WTC11 (cell line): ENCODE measurements around the gene UPF2. TPM values are rescaled to one million over a fixed set of nuclear protein-coding genes. Genes with fewer than 3 reads are reported as not detected.

Experiments
- ATAC-seq: fragments of 200-7000 bp; cut with Tn5 transposase; 2 replicates; pipeline ENCODE4 v1.10.0; 2021; ENCODE audit warnings: mild to moderate bottlenecking, moderate library complexity
- CTCF ChIA-PET: fragments of 300-600 bp; sonication (Branson Sonifier 250); formaldehyde crosslinking; loops from one replicate; lab custom pipeline; 2021; ENCODE audit warnings: antibody characterized with exemption; lab: Charles Lee
- POLR2A ChIA-PET: fragments of 350-600 bp; sonication (Branson Sonifier 250); formaldehyde crosslinking; loops from one replicate; lab custom pipeline; 2021; ENCODE audit warnings: antibody characterized with exemption; lab: Charles Lee
- DNase-seq: peaks from one replicate; pipeline ENCODE4 v3.0.0; 2021; ENCODE audit warnings: low spot score
- H3K27ac Mint-ChIP-seq: 2 replicates; pipeline ENCODE4 v1.8.0; 2021; ENCODE audit warnings: mixed read lengths
- H3K27me3 Mint-ChIP-seq: 2 replicates; pipeline ENCODE4 v1.8.0; 2021; ENCODE audit warnings: low read depth, mild to moderate bottlenecking, moderate library complexity, mixed read lengths
- H3K36me3 Mint-ChIP-seq: 2 replicates; pipeline ENCODE4 v1.8.0; 2021; ENCODE audit warnings: mixed read lengths
- H3K4me1 Mint-ChIP-seq: 2 replicates; pipeline ENCODE4 v1.8.0; 2022; ENCODE audit warnings: mixed read lengths
- H3K4me3 Mint-ChIP-seq: 2 replicates; pipeline ENCODE4 v1.8.0; 2021; ENCODE audit warnings: mild to moderate bottlenecking, moderate library complexity, mixed read lengths
- H3K9me3 Mint-ChIP-seq: 2 replicates; pipeline ENCODE4 v1.8.0; 2021; ENCODE audit warnings: mixed read lengths
- ATF1 ChIP-seq: sonication (generic); formaldehyde crosslinking; IDR thresholded peaks from 2 replicates; pipeline ENCODE4 v1.8.1; 2023; ENCODE audit warnings: mild to moderate bottlenecking, moderate library complexity, missing genetic modification reagents
- ATF3 ChIP-seq: sonication (generic); formaldehyde crosslinking; conservative IDR thresholded peaks from 2 replicates; pipeline ENCODE4 v1.8.1; 2022; ENCODE audit warnings: mild to moderate bottlenecking, missing genetic modification reagents
- CTCF ChIP-seq: fragments of 200-600 bp; IDR thresholded peaks from 2 replicates; pipeline ENCODE4 v1.8.0; 2022; ENCODE audit warnings: antibody characterized with exemption
- ETV6 ChIP-seq: sonication (generic); formaldehyde crosslinking; IDR thresholded peaks from 2 replicates; pipeline ENCODE4 v1.8.1; 2022; ENCODE audit warnings: mild to moderate bottlenecking, missing genetic modification reagents
- FOXJ3 ChIP-seq: sonication (generic); formaldehyde crosslinking; IDR thresholded peaks from 2 replicates; pipeline ENCODE4 v1.9.0; 2021; ENCODE audit warnings: missing genetic modification reagents, mild to moderate bottlenecking, borderline replicate concordance
- FOXK1 ChIP-seq: sonication (generic); formaldehyde crosslinking; IDR thresholded peaks from 2 replicates; pipeline ENCODE4 v1.8.0; 2022; ENCODE audit warnings: mild to moderate bottlenecking, moderate library complexity, missing genetic modification reagents
- FOXP4 ChIP-seq: sonication (generic); formaldehyde crosslinking; IDR thresholded peaks from 2 replicates; pipeline ENCODE4 v1.8.0; 2022; ENCODE audit warnings: mild to moderate bottlenecking, missing genetic modification reagents
- GRHL2 ChIP-seq: fragments of 250-450 bp; sonication (Bioruptor Pico); IDR thresholded peaks from 2 replicates; pipeline ENCODE4 v1.8.0; 2022; ENCODE audit warnings: mild to moderate bottlenecking, moderate library complexity; ENCODE audit not compliant: insufficient replicate concordance, severe bottlenecking
- JAZF1 ChIP-seq: fragments of 250-450 bp; sonication (Bioruptor Pico); IDR thresholded peaks from 2 replicates; pipeline ENCODE4 v1.9.0; 2021; ENCODE audit warnings: moderate library complexity, mild to moderate bottlenecking, inconsistent platforms
- JUN ChIP-seq: sonication (generic); formaldehyde crosslinking; IDR thresholded peaks from 2 replicates; pipeline ENCODE4 v1.8.0; 2023; ENCODE audit warnings: mild to moderate bottlenecking, missing genetic modification reagents
- MAX ChIP-seq: sonication (generic); formaldehyde crosslinking; IDR thresholded peaks from 2 replicates; pipeline ENCODE4 v1.8.0; 2022; ENCODE audit warnings: mild to moderate bottlenecking, missing genetic modification reagents
- NFYB ChIP-seq: sonication (generic); formaldehyde crosslinking; conservative IDR thresholded peaks from 2 replicates; pipeline ENCODE4 v1.8.0; 2022; ENCODE audit warnings: low read depth, missing genetic modification reagents
- NR1H2 ChIP-seq: sonication (generic); formaldehyde crosslinking; IDR thresholded peaks from 2 replicates; pipeline ENCODE4 v1.9.0; 2021; ENCODE audit warnings: mild to moderate bottlenecking, moderate library complexity, missing genetic modification reagents
- NR2C2 ChIP-seq: sonication (generic); formaldehyde crosslinking; IDR thresholded peaks from 2 replicates; pipeline ENCODE4 v1.8.0; 2022; ENCODE audit warnings: mild to moderate bottlenecking, missing genetic modification reagents
- PRRX2 ChIP-seq: fragments of 250-450 bp; sonication (Bioruptor Pico); IDR thresholded peaks from 2 replicates; pipeline ENCODE4 v1.8.0; 2021; ENCODE audit warnings: mild to moderate bottlenecking
- RELA ChIP-seq: sonication (generic); formaldehyde crosslinking; IDR thresholded peaks from 2 replicates; pipeline ENCODE4 v1.8.1; 2022; ENCODE audit warnings: missing genetic modification reagents, mild to moderate bottlenecking, borderline replicate concordance
- SMAD3 ChIP-seq: sonication (generic); formaldehyde crosslinking; IDR thresholded peaks from 2 replicates; pipeline ENCODE4 v1.8.0; 2022; ENCODE audit warnings: missing genetic modification reagents, mild to moderate bottlenecking, borderline replicate concordance
- TCF7 ChIP-seq: sonication (generic); formaldehyde crosslinking; IDR thresholded peaks from 2 replicates; pipeline ENCODE4 v1.8.0; 2022; ENCODE audit warnings: mild to moderate bottlenecking, low read depth, missing genetic modification reagents, moderate library complexity
- TEAD1 ChIP-seq: sonication (generic); formaldehyde crosslinking; IDR thresholded peaks from 2 replicates; pipeline ENCODE4 v1.8.0; 2022; ENCODE audit warnings: mild to moderate bottlenecking, missing genetic modification reagents
- ZNF121 ChIP-seq: sonication (generic); formaldehyde crosslinking; IDR thresholded peaks from 2 replicates; pipeline ENCODE4 v1.8.0; 2023; ENCODE audit warnings: missing genetic modification reagents
- ZNF425 ChIP-seq: fragments of 250-450 bp; sonication (Bioruptor Pico); conservative IDR thresholded peaks from 2 replicates; pipeline ENCODE4 v1.9.0; 2021; ENCODE audit warnings: mild to moderate bottlenecking
- ZNF532 ChIP-seq: fragments of 250-450 bp; sonication (Bioruptor Pico); IDR thresholded peaks from 2 replicates; pipeline ENCODE4 v1.9.0; 2021; ENCODE audit warnings: mild to moderate bottlenecking, borderline replicate concordance
- ZNF671 ChIP-seq: fragments of 250-450 bp; sonication (Bioruptor Pico); IDR thresholded peaks from 2 replicates; pipeline ENCODE4 v1.8.0; 2021; ENCODE audit warnings: mild to moderate bottlenecking
- total RNA-seq: library from RNA; stranded (reverse); gene quantifications from 3 replicates; pipeline ENCODE4 v1.2.3, GENCODE V29; 2021

UPF2 gene
- total RNA-seq, 1 experiment from 2014 or later, result 24.3 TPM

- ChIA-PET POLR2A (no interaction called here), CTCF (interaction anchor here (1.4 kb wide), 1 partner anchor 108 kb away, joined by 5 read pairs; no protein-coding TSS in a partner anchor)
- no peak for DNase-seq
- TF ChIP-seq NFYB (CRISPR knock-in tag) (no peak), GRHL2 (CRISPR knock-in tag) (no peak), ZNF671 (no peak), ATF3 (CRISPR knock-in tag) (no peak)
- TF ChIP-seq, all 79 proteins: peak for 0
- Mint-ChIP-seq H3K27me3 (no peaks in the 10 kb centered on the region; the same call in 1 of the 2 replicates), H3K36me3 (no peaks in the 10 kb centered on the region), H3K4me1 (peaks cover 34% of the 10 kb centered on the region), H3K4me3 (no peak overlapping the region), H3K9me3 (no peaks in the 10 kb centered on the region), H3K27ac (no peak overlapping the region)
- ATAC-seq, result no peak
These were observed 163.8 kb downstream of the UPF2 start for GRCh38 chr10:11878776-11879175.

GRCh38 chr10:11877591-11877905 lies 165.1 kb downstream of the UPF2 start:
- TF ChIP-seq ZNF425 (no peak), MAX (no peak), PRRX2 (CRISPR knock-in tag) (no peak), FOXP4 (CRISPR knock-in tag) (no peak), ZNF532 (CRISPR knock-in tag) (no peak), ATF1 (CRISPR knock-in tag) (no peak), JUN (CRISPR knock-in tag) (no peak), FOXK1 (CRISPR knock-in tag) (no peak), NR2C2 (no peak), CTCF (no peak), RELA (CRISPR knock-in tag) (no peak), ETV6 (CRISPR knock-in tag) (no peak), FOXJ3 (no peak), ZNF121 (CRISPR knock-in tag) (no peak), SMAD3 (CRISPR knock-in tag) (no peak), TEAD1 (CRISPR knock-in tag) (no peak), NR1H2 (CRISPR knock-in tag) (no peak), JAZF1 (CRISPR knock-in tag) (no peak), TCF7 (CRISPR knock-in tag) (no peak)
- H3K9me3 Mint-ChIP-seq, result no peaks in the 10 kb centered on the region
- no peak overlapping the region for H3K4me3 Mint-ChIP-seq
- H3K4me1 Mint-ChIP-seq, result peaks cover 44% of the 10 kb centered on the region
- no peaks in the 10 kb centered on the region; the same call in 1 of the 2 replicates for H3K27me3 Mint-ChIP-seq
- H3K36me3 Mint-ChIP-seq, result no peaks in the 10 kb centered on the region
- no peak overlapping the region for H3K27ac Mint-ChIP-seq
- no peak for ATAC-seq
- ChIA-PET POLR2A (interaction anchor here (1.1 kb wide), 1 partner anchor 8 kb away, joined by 4 read pairs; no protein-coding TSS in a partner anchor), CTCF (interaction anchor here (1.2 to 1.5 kb wide), 3 partner anchors 24 to 109 kb away, joined by 4 to 5 read pairs (median 4); no protein-coding TSS in a partner anchor)
- no peak for DNase-seq
